Hematopoietic multipotent progenitor cell (in vitro differentiated cells): ENCODE measurements around the gene CGREF1. TPM values are rescaled to one million over a fixed set of nuclear protein-coding genes. Genes with fewer than 3 reads are reported as not detected.
A peak's percentile ranks its signal among the peaks of the same experiment; 100 is the strongest.

Source experiments
- DNase-seq, 3 donors: peaks; one replicate each; pipeline ENCODE4 v3.0.0-alpha.2; 2011 to 2015; ENCODE audit warnings: low read depth in 2 of 3, low spot score in 2 of 3
- total RNA-seq: library from RNA; depleted of rRNA; stranded (reverse); fragments of >200 nt; gene quantifications from one replicate; pipeline ENCODE4 v1.2.3, GENCODE V29; 2012

CGREF1 gene
- total RNA-seq, 1 donor, result 9.2 TPM

GRCh38 chr2:27089111-27089954, 29.6 kb downstream of the CGREF1 start:
- no peak for DNase-seq

GRCh38 chr2:27088634-27089033, 30.3 kb downstream of the CGREF1 start:
- DNase-seq, result no peak

- DNase-seq, result no peak
Observed at GRCh38 chr2:27087823-27088410, 31.0 kb downstream of the CGREF1 start.

- no peak for DNase-seq
Observed at GRCh38 chr2:27086724-27087593, 32.0 kb downstream of the CGREF1 start, which contains the start of gene KHK. TSS of gene KHK (plus strand) at chr2:27086772. CDS start at chr2:27087260, 488 bp downstream.

GRCh38 chr2:27086090-27086723, 32.7 kb downstream of the CGREF1 start:
- DNase-seq, result peak; percentile 93 to 99 (median 95)

GRCh38 chr2:27085673-27086089, 33.2 kb downstream of the CGREF1 start:
- DNase-seq, result peak in 2 of 3 donors; percentile 39 to 46

- no peak for DNase-seq
Observed at GRCh38 chr2:27085062-27085672, 33.8 kb downstream of the CGREF1 start.

GRCh38 chr2:27084297-27085061, 34.4 kb downstream of the CGREF1 start:
- no peak for DNase-seq

GRCh38 chr2:27083410-27084296, 35.3 kb downstream of the CGREF1 start:
- DNase-seq, result no peak

GRCh38 chr2:27082773-27083409, 36.0 kb downstream of the CGREF1 start:
- no peak for DNase-seq

- DNase-seq, result no peak
Observed at GRCh38 chr2:27081984-27082772, 36.8 kb downstream of the CGREF1 start.

GRCh38 chr2:27080603-27080936, 38.4 kb downstream of the CGREF1 start:
- DNase-seq, result no peak

GRCh38 chr2:27080140-27080469, 38.8 kb downstream of the CGREF1 start:
- no peak for DNase-seq

GRCh38 chr2:27079233-27080139, 39.4 kb downstream of the CGREF1 start:
- no peak for DNase-seq

- DNase-seq, result no peak
Observed at GRCh38 chr2:27078267-27079194, 40.4 kb downstream of the CGREF1 start, which contains the start of gene EMILIN1. TSS of gene EMILIN1 (plus strand) at chr2:27078615. CDS start at chr2:27079066, 451 bp downstream.
